ENCODE data around the gene EIF4E1B.

DNA sequence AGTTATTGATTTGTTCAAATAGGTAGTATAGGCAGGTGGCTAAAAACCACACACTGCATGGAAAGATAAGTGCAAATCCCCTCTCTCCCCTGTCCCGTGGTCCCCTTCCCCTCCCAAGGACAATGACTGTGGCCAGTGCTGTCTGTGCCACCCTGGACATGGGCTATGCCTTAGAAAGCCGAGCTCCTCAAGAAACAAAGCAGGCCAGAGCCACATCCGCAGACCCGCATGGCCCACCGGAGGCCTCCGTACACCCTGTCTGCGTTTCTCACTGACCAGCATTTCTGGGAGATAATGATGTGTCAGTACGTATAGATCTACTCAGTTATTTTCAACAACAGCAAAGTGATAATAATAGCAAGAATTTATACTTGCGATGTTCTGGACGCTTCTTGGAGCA is 33.1 kb downstream of the EIF4E1B start:
- TF ChIP-seq CTCF (IDR thresholded peaks at IDR 0.05) (no peak), POLR2AphosphoS5 (IDR thresholded peaks at IDR 0.05) (no peak), POLR2A (IDR thresholded peaks at IDR 0.05) (no peak), EP300 (IDR thresholded peaks at IDR 0.05) (no peak)
